ENCODE measurements around the gene CD9.
A peak's percentile ranks its signal among the peaks of the same experiment; 100 is the strongest.

GRCh38 chr12:6228535-6229223 lies 28.5 kb downstream of the CD9 start:
- TF ChIP-seq CTCF (conservative IDR thresholded peaks at IDR 0.05) (no peak), ZFX (IDR thresholded peaks at IDR 0.05) (peak; percentile 51; the same call in 1 of the 2 replicates)
